COLO829 (cell line): ENCODE data around the gene PCDHGC4.

Experiments used
- DNase-seq: peaks from one replicate; pipeline ENCODE4 v3.0.0; 2012; ENCODE audit warnings: low spot score

The PCDHGC4 gene

DNA sequence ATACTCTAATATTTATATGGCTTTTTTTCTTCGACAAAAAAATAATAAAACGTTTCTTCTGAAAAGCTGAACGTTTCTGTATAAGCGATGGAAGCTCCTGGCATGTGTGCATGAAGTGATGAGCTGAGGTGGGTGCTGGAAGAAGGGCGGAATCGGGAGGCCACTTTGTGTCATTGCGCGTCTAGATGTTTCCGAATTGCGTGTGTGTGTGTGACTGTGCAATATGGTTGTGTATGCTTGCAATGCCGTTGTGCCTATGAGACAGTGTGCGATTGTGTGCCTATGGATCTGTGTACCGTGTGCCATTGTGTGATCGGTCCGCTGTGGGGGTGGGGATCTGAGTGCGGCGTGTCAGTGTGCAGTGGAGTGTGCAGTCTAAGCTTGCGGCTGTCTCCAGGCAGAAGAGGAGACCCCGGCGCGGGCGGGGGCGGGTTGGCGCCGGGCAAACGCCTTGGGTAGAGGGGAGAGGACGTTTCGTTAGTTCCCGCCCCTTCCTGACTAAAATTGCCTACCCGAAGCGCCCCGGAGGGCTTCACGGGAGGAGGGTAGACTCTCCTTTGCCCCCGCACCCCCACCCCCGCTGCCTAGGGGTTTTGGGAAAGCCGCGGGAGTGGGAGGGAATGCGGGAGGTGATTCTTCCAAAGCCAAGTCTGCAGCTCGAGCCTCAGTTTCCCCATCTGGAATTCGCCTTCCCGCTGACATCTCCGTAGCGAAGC lies 28.2 kb downstream of the PCDHGC4 start:
- DNase-seq: no peak

DNA sequence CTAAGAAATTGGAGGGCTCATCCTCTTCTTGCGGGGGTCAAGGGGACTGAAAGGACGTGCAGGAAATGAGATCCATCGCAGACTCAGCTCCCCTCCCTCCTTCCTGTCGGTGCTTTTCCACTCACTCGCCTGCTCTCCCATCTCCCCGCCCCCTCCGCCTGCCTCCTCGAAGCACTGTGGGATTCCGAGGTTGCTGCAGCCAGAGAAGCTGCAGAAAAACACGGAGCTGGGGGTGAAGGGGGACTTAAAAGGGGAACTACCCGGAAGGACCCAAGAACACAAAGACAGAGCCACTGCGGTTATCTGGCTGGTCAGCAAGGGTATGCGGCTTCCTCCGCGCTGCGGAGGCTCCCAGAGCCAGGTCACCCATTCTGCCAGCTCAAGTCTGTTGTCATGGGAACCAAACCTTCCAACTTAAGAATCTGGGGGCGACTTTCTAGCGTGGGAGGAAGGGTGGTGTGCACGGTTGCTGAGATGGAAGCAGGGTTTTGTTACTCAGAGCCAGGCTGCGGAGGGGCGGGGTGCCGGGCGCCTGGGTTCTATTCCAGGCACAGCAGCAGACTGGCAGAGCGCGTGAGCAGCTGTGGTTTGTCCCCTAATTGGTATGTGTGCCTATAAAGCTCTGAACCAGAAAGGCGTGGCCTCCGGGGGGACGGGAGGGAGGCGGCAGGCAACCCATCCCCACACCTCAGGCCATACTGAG lies 28.9 kb downstream of the PCDHGC4 start:
- peak; percentile 48 for DNase-seq

DNA sequence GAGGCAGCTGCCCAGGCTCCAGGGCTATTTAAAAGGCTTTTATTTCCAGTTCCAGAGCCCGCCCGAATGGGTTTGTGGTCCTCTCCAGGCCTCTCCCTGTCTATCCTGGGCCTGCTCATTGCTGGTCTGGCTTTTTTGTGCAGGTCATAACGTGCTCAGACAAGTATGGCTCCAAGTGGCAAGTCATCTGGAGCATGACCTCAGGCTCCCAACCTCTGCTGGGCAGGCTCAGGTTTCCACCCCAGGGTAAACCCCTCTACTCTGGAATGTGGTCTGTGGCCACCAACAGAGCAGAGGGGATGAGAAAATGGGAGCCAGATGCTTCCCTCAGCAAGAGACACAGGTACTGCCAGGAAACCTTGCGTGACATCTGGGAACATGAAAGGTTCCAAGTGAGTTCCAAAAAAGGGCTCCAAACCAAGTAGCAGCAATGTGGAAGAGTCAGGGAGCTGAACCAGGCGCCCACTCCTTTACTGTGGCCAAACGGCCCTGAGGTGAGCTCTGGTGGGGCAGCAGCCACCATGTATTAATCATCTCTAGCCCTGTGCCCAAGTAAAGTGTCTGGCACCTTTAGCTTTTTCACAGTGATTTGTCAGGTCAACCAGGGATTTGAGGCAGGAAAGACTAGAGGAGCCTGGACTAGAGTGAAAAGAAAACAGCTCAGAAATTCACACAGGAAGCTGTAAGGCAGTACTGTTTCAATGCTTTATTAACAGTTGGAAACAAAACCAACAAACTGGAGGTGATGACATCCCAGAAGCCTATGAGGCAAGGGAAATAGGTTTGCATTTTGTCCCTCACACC lies 29.7 kb downstream of the PCDHGC4 start:
- no peak for DNase-seq

DNA sequence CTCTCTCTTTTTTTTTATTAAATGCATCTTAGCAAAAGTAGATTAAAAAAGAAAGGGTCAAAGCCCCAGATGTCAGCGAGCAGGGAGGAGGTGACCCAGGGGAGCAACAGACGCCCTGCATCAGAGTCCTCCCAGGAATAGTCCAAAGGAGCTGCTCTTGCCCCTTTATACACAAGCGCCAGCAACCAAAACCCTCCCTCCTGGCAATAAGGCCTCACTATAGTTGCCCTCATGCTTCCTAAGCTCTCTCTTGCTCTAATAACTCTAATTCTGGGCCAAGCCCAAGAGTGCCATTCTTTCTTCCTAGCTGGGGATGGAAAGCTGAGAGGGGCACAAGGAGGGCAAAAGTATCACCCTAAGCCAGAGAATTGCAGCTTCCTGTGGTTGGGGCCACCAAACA lies 30.3 kb downstream of the PCDHGC4 start:
- no peak for DNase-seq

DNA sequence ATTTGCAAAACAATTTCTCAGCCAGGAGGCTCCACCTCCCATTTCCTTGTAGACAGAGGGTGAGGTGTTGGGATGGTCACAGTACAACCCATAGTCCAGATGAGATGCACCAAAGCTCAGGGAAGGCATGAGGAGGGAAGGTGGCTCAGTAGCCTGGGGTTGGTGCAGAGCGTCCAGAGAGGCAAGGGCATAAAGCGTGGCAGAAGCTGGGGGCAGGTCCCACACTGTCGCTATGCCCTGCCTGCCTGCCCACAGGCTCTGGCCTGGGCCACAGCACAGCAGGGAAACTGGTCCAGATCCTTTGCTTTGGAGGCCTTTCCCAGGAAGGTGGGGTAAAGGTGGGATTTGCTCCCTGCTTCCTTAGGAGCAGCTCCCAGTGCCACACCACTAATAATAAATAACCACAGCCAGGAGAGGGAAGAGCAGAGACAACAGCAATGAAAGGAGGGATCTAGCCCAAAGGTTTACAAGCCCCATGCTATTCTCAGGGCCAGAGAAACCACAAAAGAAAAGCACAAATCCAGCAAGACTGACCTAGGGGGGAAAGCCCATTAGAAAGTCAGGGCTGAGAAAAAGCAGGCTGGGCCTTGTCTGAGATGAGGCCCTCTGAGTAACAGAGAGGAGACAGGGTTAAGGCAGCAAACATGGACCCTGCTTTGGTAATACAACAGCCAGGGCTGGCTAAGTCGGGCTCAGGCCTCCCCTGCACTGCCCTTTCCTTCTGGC lies 31.3 kb downstream of the PCDHGC4 start:
- DNase-seq: no peak

DNA sequence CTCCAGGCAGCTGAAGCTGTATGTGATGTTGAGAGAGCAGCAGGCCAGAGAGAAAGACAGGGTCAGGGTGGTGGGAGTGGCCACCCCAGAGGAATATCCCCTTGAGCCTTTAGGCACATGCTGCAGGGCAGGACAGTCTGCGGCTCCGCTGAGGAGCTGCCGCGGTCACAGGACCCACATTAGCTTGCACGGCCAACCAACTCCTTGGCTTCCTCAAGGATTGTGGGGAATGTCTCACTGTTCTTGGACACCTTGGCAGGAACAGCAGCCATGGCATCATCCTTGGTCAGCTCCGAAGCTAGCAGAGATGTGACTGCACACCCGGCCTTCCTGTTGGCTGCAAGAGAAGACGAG lies 31.8 kb downstream of the PCDHGC4 start:
- no peak for DNase-seq

DNA sequence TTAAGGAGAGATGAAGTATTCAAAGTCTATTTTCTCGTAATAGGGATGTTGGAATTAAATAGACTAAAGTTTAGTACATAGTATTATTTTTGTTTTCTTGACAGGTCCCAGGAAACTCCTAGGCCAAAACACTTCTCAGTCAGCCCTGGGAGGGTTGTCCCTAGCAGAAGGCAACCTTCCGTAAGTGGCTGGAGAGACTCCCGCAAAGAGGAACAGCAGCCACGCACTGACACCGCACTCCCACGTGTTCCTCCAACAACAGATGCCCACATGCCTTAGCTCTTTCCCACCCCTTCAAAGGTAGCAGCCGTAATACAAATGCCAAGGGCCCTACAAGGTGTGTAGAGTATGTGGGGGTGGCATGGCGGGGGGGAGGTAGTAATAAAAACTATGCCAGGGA lies 32.5 kb downstream of the PCDHGC4 start:
- no peak for DNase-seq

DNA sequence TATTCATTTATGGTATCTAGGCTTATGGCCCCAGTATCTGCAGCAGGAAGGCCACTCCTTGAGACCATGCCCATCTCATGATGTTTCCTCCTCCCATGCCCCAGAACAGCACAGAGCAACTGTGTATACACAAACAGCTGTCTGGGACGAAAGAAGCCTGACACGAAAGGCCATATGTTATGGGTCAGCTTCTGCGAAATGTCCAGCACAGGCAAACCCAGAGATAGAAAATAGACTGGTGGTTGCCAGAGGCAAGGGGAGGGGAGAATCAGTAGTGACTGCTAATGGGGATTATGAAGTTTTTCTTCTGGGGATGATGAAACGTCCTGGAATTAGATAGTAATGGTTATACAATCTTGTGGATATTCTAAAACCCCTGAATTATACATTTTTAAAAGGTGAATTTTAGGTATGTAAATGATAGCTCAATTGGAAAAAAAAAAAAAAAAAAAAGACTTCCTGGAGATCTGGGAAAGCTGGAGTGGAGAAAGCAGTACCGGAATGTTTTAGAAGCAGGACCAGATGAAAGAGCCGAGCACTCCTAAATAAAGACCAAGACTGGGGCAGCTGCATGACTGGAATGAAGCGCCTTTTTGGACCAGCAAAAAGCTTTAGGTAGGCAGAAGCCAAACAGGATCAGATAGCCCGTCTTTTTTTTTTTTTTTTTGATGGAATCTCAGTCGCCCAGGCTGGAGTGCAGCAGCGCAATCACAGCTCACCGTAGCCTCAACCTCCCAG lies 33.2 kb downstream of the PCDHGC4 start:
- no peak for DNase-seq

DNA sequence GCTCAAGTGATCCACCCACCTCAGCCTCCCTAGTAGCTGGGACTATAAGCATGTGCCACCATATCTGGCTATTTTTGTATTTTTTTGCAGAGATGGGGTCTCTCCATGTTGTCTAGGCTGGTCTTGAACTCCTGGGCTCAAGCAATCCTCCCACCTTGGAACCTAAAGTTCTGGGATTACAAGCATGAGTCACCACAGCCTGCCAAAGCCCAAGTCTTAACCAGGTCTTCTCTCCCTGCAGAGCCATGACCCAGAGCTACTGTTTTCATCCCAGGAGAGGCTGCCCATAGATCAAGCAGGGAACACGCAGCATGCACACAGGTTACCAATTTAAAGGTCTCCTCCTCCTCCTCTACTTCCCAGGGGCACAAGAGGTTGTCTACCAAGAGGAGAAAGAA lies 33.8 kb downstream of the PCDHGC4 start:
- DNase-seq: no peak

DNA sequence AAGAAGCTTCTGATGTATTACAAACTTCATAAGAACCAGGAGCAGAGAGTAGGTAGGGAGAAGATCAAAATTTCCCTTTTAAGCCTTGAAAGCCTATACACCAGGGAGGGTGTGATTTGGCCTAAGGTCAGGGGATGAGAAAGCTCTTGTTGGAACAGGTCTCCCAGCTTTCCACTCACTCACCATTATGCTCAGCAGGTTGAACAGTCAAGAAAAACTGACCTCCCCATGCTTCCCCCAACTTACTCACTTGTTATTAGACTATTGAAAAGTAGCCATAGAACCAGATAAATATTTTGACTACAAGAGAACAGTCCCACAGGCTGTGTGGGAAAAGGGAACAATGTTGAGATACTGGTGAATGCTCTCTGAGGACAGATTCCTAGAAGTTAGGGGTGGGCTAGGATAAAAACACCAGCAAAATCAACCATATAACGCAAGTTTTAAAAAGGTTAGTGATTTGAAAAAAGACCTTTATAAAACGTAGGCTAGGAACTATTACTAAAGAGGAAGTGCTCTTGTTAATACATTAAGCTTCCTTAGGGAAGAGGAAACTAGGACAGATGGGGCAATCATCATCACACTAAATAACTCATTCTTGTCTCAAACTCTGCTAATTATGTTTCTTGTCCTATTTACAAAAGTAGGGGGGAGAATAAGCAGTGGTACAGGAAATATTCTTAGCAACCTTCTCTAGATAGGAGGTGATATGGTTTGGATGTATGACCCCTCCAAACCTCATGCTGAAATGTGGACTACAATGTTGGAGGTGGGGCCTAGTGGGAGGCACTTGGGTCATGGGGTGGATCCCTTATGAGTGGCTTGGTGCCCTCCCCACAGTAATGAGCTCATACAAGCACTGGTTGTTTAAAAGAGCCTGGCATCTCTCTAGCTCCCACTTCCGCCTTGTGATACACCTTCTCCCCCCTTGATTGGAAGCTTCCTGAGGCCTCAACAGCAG lies 35.1 kb downstream of the PCDHGC4 start:
- no peak for DNase-seq

DNA sequence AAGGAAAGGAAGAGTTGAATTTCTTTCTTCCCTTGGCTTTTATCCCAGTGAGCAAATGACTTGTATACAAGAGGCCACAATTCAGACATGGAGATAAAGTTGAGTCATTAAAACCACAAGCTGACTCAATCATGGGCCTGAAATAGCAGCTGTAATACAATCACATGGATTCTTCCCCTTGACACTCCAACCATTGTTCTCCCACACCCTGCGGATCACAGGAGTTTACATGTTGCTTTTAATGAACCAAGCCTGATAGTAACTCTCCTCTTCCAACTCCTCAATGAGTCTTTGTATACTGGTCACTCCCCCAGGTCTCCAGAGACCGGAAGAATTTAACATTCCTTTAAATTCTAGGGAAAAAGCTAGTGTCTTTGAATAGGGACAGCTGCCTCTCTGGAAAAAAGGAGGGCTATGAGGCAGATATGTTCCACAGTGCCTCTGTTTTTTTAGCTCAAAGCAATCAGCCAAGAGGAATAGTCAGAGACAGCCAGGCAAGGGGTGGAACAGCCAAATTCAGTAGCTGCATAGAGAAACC lies 36.5 kb downstream of the PCDHGC4 start:
- DNase-seq: peak; percentile 95

DNA sequence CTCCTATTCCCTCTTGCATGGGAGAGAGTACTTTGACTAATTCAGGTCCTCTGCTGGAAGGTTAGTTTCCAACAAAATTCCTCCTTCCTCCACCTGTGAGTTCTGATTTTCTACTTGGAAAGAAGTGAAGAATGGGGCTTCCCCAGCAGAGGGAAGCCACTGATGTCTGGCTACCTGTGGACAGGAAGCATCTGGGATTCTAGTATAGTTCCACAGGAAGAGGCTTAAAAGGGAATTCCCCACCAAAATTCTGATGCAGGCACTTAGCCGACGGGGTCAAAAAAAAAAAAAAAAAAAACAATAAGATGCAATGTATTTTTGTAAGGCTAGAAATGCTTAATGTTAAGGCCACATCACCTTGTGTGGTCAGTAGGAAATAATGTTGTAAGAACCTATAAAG lies 37.5 kb downstream of the PCDHGC4 start:
- no peak for DNase-seq

DNA sequence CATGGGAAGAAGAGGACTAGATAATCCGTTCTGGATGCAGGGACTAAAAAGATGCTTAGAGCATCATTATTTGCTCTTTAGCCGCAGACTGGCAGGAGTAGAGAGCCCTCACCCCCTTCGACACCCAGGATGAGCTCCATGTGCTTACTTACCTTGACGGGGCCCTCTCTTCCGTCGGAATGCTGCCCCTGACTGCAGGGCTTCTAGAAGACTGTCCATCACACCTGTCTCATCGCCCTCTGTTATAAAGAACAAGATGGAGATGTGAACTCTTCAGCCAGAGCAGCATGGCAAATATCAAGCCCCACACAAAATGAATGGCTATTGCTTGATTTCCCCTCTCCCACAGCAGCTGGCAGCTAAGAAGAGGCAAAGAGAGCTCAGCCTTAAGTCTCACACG lies 39.2 kb downstream of the PCDHGC4 start:
- no peak for DNase-seq

DNA sequence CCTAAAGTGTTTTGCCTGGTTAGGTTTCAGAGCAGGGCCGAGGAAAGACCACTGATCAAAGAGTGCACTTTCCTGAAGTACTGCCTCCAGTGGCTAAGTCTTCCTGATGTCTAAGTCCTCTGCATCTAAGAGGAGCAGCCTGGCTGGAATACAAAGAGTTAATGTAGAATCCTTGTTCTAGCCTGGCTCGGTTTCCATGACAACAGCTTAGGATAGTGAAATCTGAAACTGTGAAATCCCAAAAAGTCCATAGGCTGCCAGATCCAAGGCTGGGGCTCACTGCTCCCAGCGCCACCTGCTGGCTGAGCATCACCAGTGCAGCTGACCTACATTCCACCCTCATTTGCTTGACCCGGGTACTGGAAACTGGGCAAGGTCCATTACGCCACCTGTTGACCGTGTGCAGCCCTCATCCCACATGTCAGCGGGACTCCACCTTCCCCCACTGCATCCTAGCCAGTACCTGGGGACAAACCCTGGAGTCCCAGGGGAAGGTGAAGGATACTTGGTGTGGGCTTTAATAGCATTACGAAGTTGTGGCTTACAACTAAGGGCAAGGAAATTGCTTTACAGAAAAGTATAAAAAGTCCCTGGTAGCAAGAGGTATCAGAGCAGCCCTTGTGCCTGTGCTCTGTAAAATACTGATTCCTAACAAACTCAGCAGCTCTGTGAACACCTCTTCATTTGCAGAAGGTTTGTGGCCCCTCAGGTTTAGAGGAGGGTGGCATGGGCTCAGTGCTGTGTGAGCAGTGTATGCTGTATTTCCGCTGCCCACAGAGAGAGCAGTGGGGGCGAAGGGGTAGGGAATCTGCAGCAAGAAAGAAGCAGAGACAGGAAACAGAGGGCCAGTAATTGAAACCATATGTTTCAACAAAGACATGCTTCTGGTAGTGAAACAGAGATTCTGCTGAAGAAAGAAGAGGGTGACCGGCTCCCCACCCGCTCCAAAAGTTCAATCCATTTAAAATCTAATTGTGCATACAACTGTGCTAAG lies 40.1 kb downstream of the PCDHGC4 start:
- peak; percentile 87 for DNase-seq

DNA sequence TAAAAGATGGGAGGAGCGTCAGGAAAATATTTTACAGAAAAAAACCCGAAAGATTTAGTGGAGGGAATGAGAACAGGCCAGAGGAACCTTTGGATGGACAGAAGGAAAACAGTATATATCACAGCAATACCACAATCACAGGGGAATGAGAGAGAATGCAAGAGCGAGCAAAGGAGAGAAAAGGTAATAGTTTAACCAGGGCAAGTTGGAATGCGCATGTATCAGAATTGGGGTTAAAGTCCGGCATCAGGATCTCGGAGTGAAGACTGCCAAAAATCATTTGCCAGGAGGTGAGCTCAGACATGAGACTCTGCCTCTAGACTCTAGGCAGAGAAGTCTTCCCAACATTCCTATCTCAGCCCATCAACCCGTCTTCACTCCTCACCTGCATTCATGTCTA lies 40.8 kb downstream of the PCDHGC4 start:
- DNase-seq: no peak

DNA sequence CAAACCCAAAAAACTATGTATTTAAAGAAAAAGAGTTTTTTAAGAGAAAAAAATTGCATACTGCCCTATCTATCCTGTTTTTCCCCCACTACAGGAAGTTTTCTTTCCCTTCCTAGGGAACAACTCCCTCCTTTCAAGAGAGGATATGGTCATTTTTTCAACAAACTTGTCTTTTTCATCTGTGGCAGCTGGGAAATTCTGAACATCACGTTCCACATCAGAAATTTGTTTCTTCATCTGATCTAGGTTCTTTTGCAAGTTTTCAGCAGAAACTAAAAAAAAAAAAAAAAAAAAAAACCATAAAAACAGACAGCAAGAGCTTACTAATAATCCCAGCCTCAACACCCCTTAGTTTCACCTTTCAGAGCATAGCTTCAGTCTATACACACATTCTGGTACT lies 42.6 kb downstream of the PCDHGC4 start:
- no peak for DNase-seq

DNA sequence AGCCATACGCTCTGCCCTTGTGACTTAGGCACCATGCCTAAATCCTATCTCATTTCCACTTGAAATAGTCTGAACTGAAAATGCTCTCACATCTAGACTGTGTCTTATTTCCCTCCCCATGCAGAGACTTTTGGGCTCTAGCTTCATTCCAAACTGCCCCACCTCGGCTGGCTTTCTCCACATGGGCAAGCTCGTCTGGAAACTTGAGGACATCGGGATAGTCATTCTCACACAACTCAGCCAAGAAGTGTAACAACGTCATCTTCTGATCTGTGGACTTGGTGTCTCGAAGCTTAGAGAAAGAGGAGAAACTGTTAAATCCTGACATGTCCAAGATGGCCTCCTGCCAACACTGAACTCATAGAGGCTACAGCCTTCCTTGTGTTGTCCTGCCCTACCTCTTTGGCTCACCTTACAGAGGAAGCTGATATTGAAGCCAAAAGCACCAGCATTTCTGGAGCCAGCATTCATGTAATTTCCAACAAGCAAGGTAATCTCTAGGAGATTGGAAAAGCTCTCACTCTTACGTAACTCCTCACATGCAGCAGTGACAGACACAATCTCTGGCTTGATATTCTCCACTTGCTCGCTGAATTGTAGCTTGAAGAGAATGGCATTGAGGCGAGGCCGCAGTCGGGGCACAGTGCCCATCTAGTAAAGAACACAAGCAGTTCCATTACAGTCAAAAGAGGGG lies 43.6 kb downstream of the PCDHGC4 start:
- no peak for DNase-seq

DNA sequence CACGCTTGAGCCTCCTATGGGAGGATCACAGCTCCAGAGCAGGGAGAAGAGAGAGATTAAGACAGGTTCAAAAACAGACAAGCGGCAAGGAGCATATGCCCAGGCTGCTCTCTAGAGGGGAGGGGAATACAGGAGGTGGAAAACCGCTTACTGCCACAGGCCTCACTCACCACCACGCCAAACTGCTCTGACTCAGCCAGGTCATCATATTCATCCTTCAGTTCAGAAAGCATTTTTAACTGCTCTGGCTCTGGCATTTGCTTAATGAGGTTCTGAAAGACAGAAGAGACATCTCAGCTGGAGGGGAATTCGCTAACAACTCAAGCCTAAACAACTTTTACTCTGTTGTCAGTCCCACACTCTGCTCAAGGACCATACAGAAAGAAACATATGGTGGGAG lies 44.2 kb downstream of the PCDHGC4 start:
- DNase-seq: no peak
